Measurements from ENCODE around the gene OR2B3. TPM values are rescaled to one million over a fixed set of nuclear protein-coding genes. Genes with fewer than 3 reads are reported as not detected.
"Not testable (repeated sequence)": the region's sequence is repeated elsewhere in the genome, so short reads cannot be mapped to it uniquely, and the experiment has no call there.

OR2B3 gene
- not detected in 2 replicates for total RNA-seq (2022)
- Bru-seq, nascent RNA = not detected
- not detected for BruChase-seq, experiment 1, labeled RNA remaining after a 6-hour chase
- BruChase-seq, experiment 2, labeled RNA remaining after a 2-hour chase = not detected
- long read RNA-seq = 0 reads

- no peaks in the 10 kb centered on the region for H3K36me3 Mint-ChIP-seq (ENCODE audit: insufficient read depth, unreplicated experiment)
- POLR2A ChIA-PET = no interaction called here
- DNase-seq (ENCODE audit: unreplicated experiment) = no peak
- no peak within 1 kb of the TSS for H3K27ac Mint-ChIP-seq (ENCODE audit: low read depth, unreplicated experiment)
- no peaks in the 10 kb centered on the region for H3K4me1 Mint-ChIP-seq (ENCODE audit: insufficient read depth, unreplicated experiment)
- H3K4me3 Mint-ChIP-seq (ENCODE audit: unreplicated experiment) = no peak within 1 kb of the TSS
- no TSS peak for BruUV-seq (replicated peaks)
- peaks cover 72% of the 10 kb centered on the region for H3K27me3 Mint-ChIP-seq (ENCODE audit: insufficient read depth, unreplicated experiment)
- CTCF ChIA-PET = no interaction called here
- no peak for TF ChIP-seq CTCF (IDR thresholded peaks at IDR 0.05; ENCODE audit: unreplicated experiment)
- intact Hi-C loops (cut with micrococcal nuclease) = no loop called here
- no peaks in the 10 kb centered on the region for H3K9me3 Mint-ChIP-seq (ENCODE audit: unreplicated experiment)
Measured at GRCh38 chr6:29087213-29087612, at the start of gene OR2B3. Gene OR2B3 (minus strand): TSS chr6:29087313. CDS start chr6:29087248, 65 bp downstream.

- TF ChIP-seq CTCF (IDR thresholded peaks at IDR 0.05; ENCODE audit: unreplicated experiment) = no peak
- H3K9me3 Mint-ChIP-seq (ENCODE audit: unreplicated experiment) = no peaks in the 10 kb centered on the region
- ChIA-PET CTCF (no interaction called here), POLR2A (no interaction called here)
- no peaks in the 10 kb centered on the region for H3K36me3 Mint-ChIP-seq (ENCODE audit: insufficient read depth, unreplicated experiment)
- H3K27me3 Mint-ChIP-seq (ENCODE audit: insufficient read depth, unreplicated experiment) = peaks cover 71% of the 10 kb centered on the region
- no peak overlapping the region for H3K27ac Mint-ChIP-seq (ENCODE audit: low read depth, unreplicated experiment)
- intact Hi-C loops (cut with micrococcal nuclease) = no loop called here
- H3K4me1 Mint-ChIP-seq (ENCODE audit: insufficient read depth, unreplicated experiment) = no peaks in the 10 kb centered on the region
- H3K4me3 Mint-ChIP-seq (ENCODE audit: unreplicated experiment) = no peak overlapping the region
- no TSS peak for BruUV-seq (replicated peaks)
- DNase-seq (ENCODE audit: unreplicated experiment) = peak; percentile 5
Measured at GRCh38 chr6:29131691-29132090, 44.6 kb upstream of the OR2B3 start.

GRCh38 chr6:29130644-29131043 lies 43.5 kb upstream of the OR2B3 start:
- no peak for DNase-seq (ENCODE audit: unreplicated experiment)
- intact Hi-C loops (cut with micrococcal nuclease) = no loop called here
- POLR2A ChIA-PET = no interaction called here
- CTCF ChIA-PET = no interaction called here
- Mint-ChIP-seq H3K36me3 (ENCODE audit: insufficient read depth, unreplicated experiment) (no peaks in the 10 kb centered on the region), H3K9me3 (ENCODE audit: unreplicated experiment) (no peaks in the 10 kb centered on the region), H3K4me1 (ENCODE audit: insufficient read depth, unreplicated experiment) (no peaks in the 10 kb centered on the region), H3K4me3 (ENCODE audit: unreplicated experiment) (no peak overlapping the region), H3K27ac (ENCODE audit: low read depth, unreplicated experiment) (no peak overlapping the region), H3K27me3 (ENCODE audit: insufficient read depth, unreplicated experiment) (peaks cover 71% of the 10 kb centered on the region)
- no peak for TF ChIP-seq CTCF (IDR thresholded peaks at IDR 0.05; ENCODE audit: unreplicated experiment)
- BruUV-seq (replicated peaks) = no TSS peak

GRCh38 chr6:29129326-29130012 lies 42.4 kb upstream of the OR2B3 start:
- H3K27ac Mint-ChIP-seq (ENCODE audit: low read depth, unreplicated experiment) = no peak overlapping the region
- intact Hi-C loops (cut with micrococcal nuclease) = no loop called here
- TF ChIP-seq CTCF (IDR thresholded peaks at IDR 0.05; ENCODE audit: unreplicated experiment) = no peak
- BruUV-seq (replicated peaks) = no TSS peak
- H3K36me3 Mint-ChIP-seq (ENCODE audit: insufficient read depth, unreplicated experiment) = no peaks in the 10 kb centered on the region
- peaks cover 63% of the 10 kb centered on the region for H3K27me3 Mint-ChIP-seq (ENCODE audit: insufficient read depth, unreplicated experiment)
- H3K9me3 Mint-ChIP-seq (ENCODE audit: unreplicated experiment) = no peaks in the 10 kb centered on the region
- H3K4me3 Mint-ChIP-seq (ENCODE audit: unreplicated experiment) = no peak overlapping the region
- no peak for DNase-seq (ENCODE audit: unreplicated experiment)
- POLR2A ChIA-PET = no interaction called here
- CTCF ChIA-PET = no interaction called here
- no peaks in the 10 kb centered on the region for H3K4me1 Mint-ChIP-seq (ENCODE audit: insufficient read depth, unreplicated experiment)

- H3K27ac Mint-ChIP-seq (ENCODE audit: low read depth, unreplicated experiment); POLR2A ChIA-PET; intact Hi-C loops (cut with micrococcal nuclease); DNase-seq (ENCODE audit: unreplicated experiment); H3K4me3 Mint-ChIP-seq (ENCODE audit: unreplicated experiment); BruUV-seq (replicated peaks); H3K4me1 Mint-ChIP-seq (ENCODE audit: insufficient read depth, unreplicated experiment); H3K36me3 Mint-ChIP-seq (ENCODE audit: insufficient read depth, unreplicated experiment); CTCF ChIA-PET; H3K9me3 Mint-ChIP-seq (ENCODE audit: unreplicated experiment): not testable (repeated sequence)
- peaks cover 56% of the 10 kb centered on the region for H3K27me3 Mint-ChIP-seq (ENCODE audit: insufficient read depth, unreplicated experiment)
Measured at GRCh38 chr6:29114964-29115363, 27.9 kb upstream of the OR2B3 start.

Data from MCF 10A (cell line).